Caco-2 (cell line): ENCODE measurements around the gene MRM2. TPM values are rescaled to one million over a fixed set of nuclear protein-coding genes. Genes with fewer than 3 reads are reported as not detected.
A peak's percentile ranks its signal among the peaks of the same experiment; 100 is the strongest.

Source experiments
- BruUV-seq: library from RNA; stranded (reverse); fragments of 400-500 nt; replicated peaks from 2 replicates; lab custom pipeline; 2021; lab: Mats Ljungman, UMichigan
- CTCF ChIA-PET: fragments of 300-600 bp; sonication (Branson Sonifier 250); formaldehyde crosslinking; loops from one replicate; lab custom pipeline; 2022; ENCODE audit warnings: antibody characterized with exemption; lab: Charles Lee
- POLR2A ChIA-PET: fragments of 300-600 bp; sonication (Branson Sonifier 250); formaldehyde crosslinking; loops from one replicate; lab custom pipeline; 2022; ENCODE audit warnings: antibody characterized with exemption; lab: Charles Lee
- DNase-seq, 2 experiments: peaks; one replicate each; pipeline versions ENCODE4 v3.0.0 to v3.0.0-alpha.2; 2020 to 2022
- H3K27me3 ChIP-seq: replicated peaks from 2 replicates; pipeline ENCODE4 v1.6.0; 2011; ENCODE audit warnings: low read length; ENCODE audit not compliant: control insufficient read depth, insufficient read depth
- H3K36me3 ChIP-seq: 2 replicates; pipeline ENCODE4 v1.5.1; 2011; ENCODE audit warnings: low read length; ENCODE audit not compliant: control insufficient read depth, insufficient read depth
- H3K4me1 ChIP-seq: fragments of 250-450 bp; sonication (Bioruptor Pico); 2 replicates; pipeline ENCODE4 v1.5.1; 2020; ENCODE audit warnings: mild to moderate bottlenecking
- H3K4me3 ChIP-seq: 2 replicates; pipeline ENCODE4 v1.5.1; 2011; ENCODE audit warnings: low read depth, mild to moderate bottlenecking, control low read depth, low read length
- H3K9me3 ChIP-seq: fragments of 250-450 bp; sonication (Bioruptor Pico); 2 replicates; pipeline ENCODE4 v1.5.1; 2020; ENCODE audit warnings: mild to moderate bottlenecking, moderate library complexity
- H3K27ac Mint-ChIP-seq: one replicate; pipeline ENCODE4 v1.8.0; 2022; ENCODE audit warnings: mixed read lengths; ENCODE audit not compliant: unreplicated experiment
- H3K27me3 Mint-ChIP-seq: one replicate; pipeline ENCODE4 v1.8.0; 2022; ENCODE audit warnings: mixed read lengths; ENCODE audit not compliant: insufficient read depth, unreplicated experiment
- H3K36me3 Mint-ChIP-seq: one replicate; pipeline ENCODE4 v1.8.0; 2022; ENCODE audit warnings: mild to moderate bottlenecking, mixed read lengths; ENCODE audit not compliant: insufficient read depth, unreplicated experiment
- H3K4me1 Mint-ChIP-seq: one replicate; pipeline ENCODE4 v1.8.0; 2022; ENCODE audit warnings: low read depth, mixed read lengths; ENCODE audit not compliant: unreplicated experiment
- H3K4me3 Mint-ChIP-seq: one replicate; pipeline ENCODE4 v1.8.0; 2022; ENCODE audit warnings: mild to moderate bottlenecking, moderate library complexity, mixed read lengths; ENCODE audit not compliant: unreplicated experiment
- H3K9me3 Mint-ChIP-seq: one replicate; pipeline ENCODE4 v1.8.0; 2022; ENCODE audit warnings: mixed read lengths; ENCODE audit not compliant: unreplicated experiment
- intact Hi-C: fragments of 100-400 bp; cut with micrococcal nuclease; formaldehyde crosslinking; loops from one replicate; pipeline ENCODE4 v1.10.0; 2022; ENCODE audit not compliant: unreplicated experiment
- total RNA-seq: library from RNA; stranded (reverse); gene quantifications from 2 replicates; pipeline ENCODE4 v1.2.3, GENCODE V29; 2022
- TF ChIP-seq, protein P1 (sequence below), 2 experiments: fragments of 200-600 bp in 1 of 2; IDR thresholded peaks; 1 replicate in 1 of 2; 2 replicates in 1 of 2; pipeline versions ENCODE4 v1.5.1 to v1.8.0; 2011 to 2022; ENCODE audit warnings: antibody characterized with exemption in 1 of 2, control low read depth in 1 of 2, inconsistent platforms in 1 of 2, low read depth in 1 of 2, low read length in 1 of 2, mild to moderate bottlenecking in 1 of 2, moderate library complexity in 1 of 2; ENCODE audit not compliant: insufficient read depth in 1 of 2, severe bottlenecking in 1 of 2, unreplicated experiment in 1 of 2

MRM2 gene
- total RNA-seq, 1 experiment from 2014 or later: 48.8 TPM

DNA sequence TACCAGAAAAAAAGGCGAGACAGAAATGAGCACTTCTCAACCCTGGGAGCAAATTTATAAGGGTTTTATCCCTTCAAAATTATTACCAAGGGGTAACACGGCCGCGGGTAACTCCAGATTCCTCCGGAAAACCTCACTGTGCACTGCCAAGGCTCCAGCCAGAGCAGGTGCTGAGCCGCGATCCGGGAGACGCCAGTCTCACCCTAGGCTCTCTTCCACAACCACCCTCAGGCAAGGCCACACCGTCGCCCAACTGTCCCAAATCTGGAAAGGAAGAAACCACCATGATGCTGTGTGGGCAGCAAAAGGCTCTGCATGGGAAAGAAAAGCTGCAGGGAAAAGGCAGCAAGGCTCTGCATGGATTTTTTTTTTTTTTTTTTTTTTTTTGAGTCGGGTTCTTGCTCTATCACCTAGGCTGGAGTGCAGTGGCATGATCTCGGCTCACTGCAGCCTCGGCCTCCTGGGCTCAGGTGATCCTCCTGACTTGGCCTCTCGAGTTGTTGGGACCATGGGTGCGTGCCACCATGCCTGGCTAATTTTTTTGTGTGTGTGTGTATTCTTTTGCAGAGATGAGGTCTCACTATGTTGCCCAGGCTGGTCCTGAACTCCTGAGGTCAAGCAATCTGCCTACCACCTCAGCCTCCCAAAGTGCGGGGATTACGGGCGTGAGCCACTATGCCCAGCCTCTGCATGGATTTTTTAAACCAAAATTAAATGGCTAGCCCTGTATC, 48.3 kb downstream of the MRM2 start:
- no peaks in the 10 kb centered on the region for H3K4me1 Mint-ChIP-seq
- H3K9me3 ChIP-seq: peaks cover 3% of the 10 kb centered on the region; the same call in 1 of the 2 replicates
- H3K27me3 ChIP-seq: no peaks in the 10 kb centered on the region
- no peaks in the 10 kb centered on the region for H3K27me3 Mint-ChIP-seq
- H3K4me3 ChIP-seq: no peak overlapping the region
- no peak overlapping the region for H3K4me3 Mint-ChIP-seq
- TF ChIP-seq, protein P1, sequence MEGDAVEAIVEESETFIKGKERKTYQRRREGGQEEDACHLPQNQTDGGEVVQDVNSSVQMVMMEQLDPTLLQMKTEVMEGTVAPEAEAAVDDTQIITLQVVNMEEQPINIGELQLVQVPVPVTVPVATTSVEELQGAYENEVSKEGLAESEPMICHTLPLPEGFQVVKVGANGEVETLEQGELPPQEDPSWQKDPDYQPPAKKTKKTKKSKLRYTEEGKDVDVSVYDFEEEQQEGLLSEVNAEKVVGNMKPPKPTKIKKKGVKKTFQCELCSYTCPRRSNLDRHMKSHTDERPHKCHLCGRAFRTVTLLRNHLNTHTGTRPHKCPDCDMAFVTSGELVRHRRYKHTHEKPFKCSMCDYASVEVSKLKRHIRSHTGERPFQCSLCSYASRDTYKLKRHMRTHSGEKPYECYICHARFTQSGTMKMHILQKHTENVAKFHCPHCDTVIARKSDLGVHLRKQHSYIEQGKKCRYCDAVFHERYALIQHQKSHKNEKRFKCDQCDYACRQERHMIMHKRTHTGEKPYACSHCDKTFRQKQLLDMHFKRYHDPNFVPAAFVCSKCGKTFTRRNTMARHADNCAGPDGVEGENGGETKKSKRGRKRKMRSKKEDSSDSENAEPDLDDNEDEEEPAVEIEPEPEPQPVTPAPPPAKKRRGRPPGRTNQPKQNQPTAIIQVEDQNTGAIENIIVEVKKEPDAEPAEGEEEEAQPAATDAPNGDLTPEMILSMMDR (IDR thresholded peaks at IDR 0.05; ENCODE audit: insufficient read depth in 1 of 2, low read depth in 1 of 2, low read length in 1 of 2, severe bottlenecking in 1 of 2, unreplicated experiment in 1 of 2): no peak
- ChIA-PET CTCF (no interaction called here), POLR2A (no interaction called here)
- peaks cover 9% of the 10 kb centered on the region for H3K9me3 Mint-ChIP-seq
- peaks cover 3% of the 10 kb centered on the region; the same call in 1 of the 2 replicates for H3K36me3 ChIP-seq
- H3K36me3 Mint-ChIP-seq: peaks cover 65% of the 10 kb centered on the region
- no peak overlapping the region for H3K27ac Mint-ChIP-seq
- no TSS peak for BruUV-seq
- H3K4me1 ChIP-seq: no peaks in the 10 kb centered on the region
- intact Hi-C loops: no loop called here
- DNase-seq: peak in 1 of 2 experiments; percentile 9

DNA sequence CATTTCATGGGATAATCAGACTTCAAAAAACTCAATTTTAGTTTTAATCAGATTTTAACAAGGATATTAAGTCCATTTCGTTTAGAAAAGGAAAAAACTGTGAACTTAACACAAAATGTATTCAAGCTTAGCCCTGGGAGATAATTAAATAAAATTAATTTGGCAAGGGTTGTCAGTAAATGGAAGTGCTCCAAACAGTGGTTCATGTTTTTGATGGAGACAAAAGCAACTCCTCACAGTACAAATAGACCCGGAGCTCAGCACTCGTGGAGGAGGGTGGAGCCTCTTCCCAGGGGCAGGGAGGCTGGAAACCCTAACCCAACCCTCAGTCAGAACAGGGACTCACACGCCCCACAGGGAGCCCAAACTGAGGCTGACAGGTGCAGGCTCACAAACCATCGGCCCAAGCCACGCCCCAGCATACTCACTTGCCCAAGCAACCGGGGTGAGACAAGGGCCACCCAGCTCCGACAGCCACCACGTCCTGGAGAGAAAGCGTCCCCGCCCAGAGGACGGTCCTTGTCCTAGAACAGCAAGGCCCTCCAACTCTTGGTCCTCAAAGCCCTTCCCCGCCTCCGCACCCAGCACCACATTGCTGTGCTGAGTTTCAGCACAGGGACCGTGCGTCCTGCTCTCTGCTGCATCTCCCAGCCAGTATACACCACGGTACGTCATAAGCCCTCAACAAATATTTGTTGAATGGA, 49.0 kb downstream of the MRM2 start:
- CTCF ChIA-PET: no interaction called here
- DNase-seq: peak in 1 of 2 experiments; percentile 24
- Histone ChIP-seq H3K9me3 (peaks cover 3% of the 10 kb centered on the region; the same call in 1 of the 2 replicates), H3K36me3 (peaks cover 3% of the 10 kb centered on the region; the same call in 1 of the 2 replicates), H3K27me3 (no peaks in the 10 kb centered on the region), H3K4me1 (no peaks in the 10 kb centered on the region), H3K4me3 (no peak overlapping the region)
- H3K27me3 Mint-ChIP-seq: no peaks in the 10 kb centered on the region
- H3K4me3 Mint-ChIP-seq: no peak overlapping the region
- peaks cover 9% of the 10 kb centered on the region for H3K9me3 Mint-ChIP-seq
- H3K27ac Mint-ChIP-seq: no peak overlapping the region
- no peaks in the 10 kb centered on the region for H3K4me1 Mint-ChIP-seq
- BruUV-seq: no TSS peak
- POLR2A ChIA-PET: no interaction called here
- intact Hi-C loops: no loop called here
- peaks cover 63% of the 10 kb centered on the region for H3K36me3 Mint-ChIP-seq
- TF ChIP-seq, protein P1 (IDR thresholded peaks at IDR 0.05; ENCODE audit: insufficient read depth in 1 of 2, low read depth in 1 of 2, low read length in 1 of 2, severe bottlenecking in 1 of 2, unreplicated experiment in 1 of 2): no peak

DNA sequence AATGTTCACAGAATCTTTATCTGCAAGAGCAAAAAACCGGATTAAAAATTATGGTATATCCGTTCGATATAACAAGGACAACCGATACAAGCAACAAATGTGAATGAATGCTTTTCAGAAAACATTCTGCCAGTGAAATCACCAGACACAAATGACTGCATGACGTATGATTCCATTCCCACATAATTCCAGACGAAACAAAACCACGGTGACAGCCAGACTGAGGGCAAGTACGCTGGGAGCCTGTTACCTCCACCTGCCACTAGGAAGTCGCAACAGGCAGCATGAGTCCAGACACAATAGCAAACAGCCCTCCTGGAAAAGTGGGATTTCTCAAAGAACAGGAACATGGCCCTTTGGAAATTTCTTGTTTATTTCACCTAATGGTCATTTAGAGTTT, 51.0 kb downstream of the MRM2 start:
- Histone ChIP-seq H3K4me3 (no peak overlapping the region), H3K36me3 (peaks cover 3% of the 10 kb centered on the region; the same call in 1 of the 2 replicates), H3K27me3 (no peaks in the 10 kb centered on the region), H3K9me3 (peaks cover 3% of the 10 kb centered on the region; the same call in 1 of the 2 replicates), H3K4me1 (no peaks in the 10 kb centered on the region)
- H3K27me3 Mint-ChIP-seq: no peaks in the 10 kb centered on the region
- H3K27ac Mint-ChIP-seq: no peak overlapping the region
- peaks cover 9% of the 10 kb centered on the region for H3K9me3 Mint-ChIP-seq
- intact Hi-C loops: no loop called here
- POLR2A ChIA-PET: no interaction called here
- H3K4me1 Mint-ChIP-seq: peaks cover under 1% of the 10 kb centered on the region
- CTCF ChIA-PET: no interaction called here
- no peak overlapping the region for H3K4me3 Mint-ChIP-seq
- H3K36me3 Mint-ChIP-seq: peaks cover 44% of the 10 kb centered on the region
- TF ChIP-seq, protein P1 (IDR thresholded peaks at IDR 0.05; ENCODE audit: insufficient read depth in 1 of 2, low read depth in 1 of 2, low read length in 1 of 2, severe bottlenecking in 1 of 2, unreplicated experiment in 1 of 2): no peak
- BruUV-seq: no TSS peak
- no peak for DNase-seq
